Bronchial epithelial cell (primary cell): Measurements from ENCODE around the gene UBE2Q2. TPM values are rescaled to one million over a fixed set of nuclear protein-coding genes. Genes with fewer than 3 reads are reported as not detected.
"Not testable (repeated sequence)": the region's sequence is repeated elsewhere in the genome, so short reads cannot be mapped to it uniquely, and the experiment has no call there.

Experiments
- DNase-seq: peaks from one replicate; pipeline ENCODE4 v3.0.0-alpha.2; 2010; ENCODE audit warnings: low read depth
- FAIRE-seq: peaks from 2 replicates; lab custom pipeline; 2011; peaks lifted over from hg19 to GRCh38; lab: Jason Lieb, UNC
- H3K27me3 ChIP-seq: 2 replicates; pipeline ENCODE4 v1.5.1; 2011; ENCODE audit warnings: low read length; ENCODE audit not compliant: control insufficient read depth, insufficient read depth
- H3K36me3 ChIP-seq: 2 replicates; pipeline ENCODE4 v1.5.1; 2011; ENCODE audit warnings: low read length; ENCODE audit not compliant: control insufficient read depth, insufficient read depth
- H3K4me3 ChIP-seq: 2 replicates; pipeline ENCODE4 v1.5.1; 2011; ENCODE audit warnings: mild to moderate bottlenecking, low read depth, low read length, control low read depth
- CTCF ChIP-seq: IDR thresholded peaks from 2 replicates; pipeline ENCODE4 v1.5.1; 2011; ENCODE audit warnings: mild to moderate bottlenecking, moderate library complexity, low read length, control low read depth, inconsistent platforms; ENCODE audit not compliant: insufficient read depth, severe bottlenecking
- total RNA-seq: library from RNA; depleted of rRNA; stranded (reverse); fragments of >200 nt; gene quantifications from 2 replicates; pipeline ENCODE4 v1.2.1, GENCODE V29; 2014

UBE2Q2 gene
- 28.8 and 32.1 TPM in 2 replicates for total RNA-seq

GRCh38 chr15:75842722-75843677, at the start of gene UBE2Q2:
Gene UBE2Q2, plus strand, starts transcription at chr15:75843447. Its CDS starts 220 bp downstream, at chr15:75843667.
- no peaks in the 10 kb centered on the region for H3K36me3 ChIP-seq
- no peak for TF ChIP-seq CTCF
- no peaks in the 10 kb centered on the region for H3K27me3 ChIP-seq
- DNase-seq (peak; percentile 34), FAIRE-seq (no peak)
- H3K4me3 ChIP-seq: peak within 1 kb of the TSS; percentile 86

GRCh38 chr15:75796321-75796720, 46.9 kb upstream of the UBE2Q2 start:
- no peaks in the 10 kb centered on the region for H3K36me3 ChIP-seq
- TF ChIP-seq CTCF: no peak
- peaks cover 3% of the 10 kb centered on the region for H3K27me3 ChIP-seq
- FAIRE-seq (no peak), DNase-seq (no peak)
- H3K4me3 ChIP-seq: no peak overlapping the region

- FAIRE-seq, H3K27me3 ChIP-seq, H3K4me3 ChIP-seq, H3K36me3 ChIP-seq, DNase-seq: not testable (repeated sequence)
Observed at GRCh38 chr15:75797146-75797545, 46.1 kb upstream of the UBE2Q2 start.

GRCh38 chr15:75799190-75799589, 44.1 kb upstream of the UBE2Q2 start:
- DNase-seq: no peak
- Histone ChIP-seq H3K27me3 (peaks cover 2% of the 10 kb centered on the region), H3K4me3 (no peak overlapping the region), H3K36me3 (no peaks in the 10 kb centered on the region)
- TF ChIP-seq CTCF: no peak
- no peak for FAIRE-seq

- not testable (repeated sequence) for H3K36me3 ChIP-seq, DNase-seq, H3K4me3 ChIP-seq, H3K27me3 ChIP-seq, FAIRE-seq
Observed at GRCh38 chr15:75800409-75800808, 42.8 kb upstream of the UBE2Q2 start.

GRCh38 chr15:75801859-75802593, 41.2 kb upstream of the UBE2Q2 start:
- peak; percentile 51 for DNase-seq
- FAIRE-seq: no peak
- H3K27me3 ChIP-seq: peaks cover under 1% of the 10 kb centered on the region

GRCh38 chr15:75807486-75807885, 35.8 kb upstream of the UBE2Q2 start:
- H3K4me3 ChIP-seq, FAIRE-seq, DNase-seq, H3K36me3 ChIP-seq, H3K27me3 ChIP-seq: not testable (repeated sequence)

More at GRCh38 chr15:75801859-75802593, 41.2 kb upstream of the UBE2Q2 start:
- TF ChIP-seq CTCF: peak; percentile 88
- no peak overlapping the region for H3K4me3 ChIP-seq
- no peaks in the 10 kb centered on the region for H3K36me3 ChIP-seq

GRCh38 chr15:75808009-75808408, 35.2 kb upstream of the UBE2Q2 start:
- not testable (repeated sequence) for DNase-seq, H3K4me3 ChIP-seq, FAIRE-seq, H3K27me3 ChIP-seq, H3K36me3 ChIP-seq
